Suprapubic skin (tissue), 4 donors: Measurements from ENCODE around the gene CKB. TPM values are rescaled to one million over a fixed set of nuclear protein-coding genes. Genes with fewer than 3 reads are reported as not detected.
A peak's percentile ranks its signal among the peaks of the same experiment; 100 is the strongest.

Source experiments
- DNase-seq, 2 donors: peaks; one replicate each; pipeline ENCODE4 v3.0.0-alpha.2; 2019; ENCODE audit warnings: low spot score in 2 of 2
- H3K27ac ChIP-seq: fragments of 200-600 bp; sonication (generic); one replicate; pipeline ENCODE4 v1.5.1; 2019
- H3K27me3 ChIP-seq: fragments of 200-600 bp; sonication (generic); one replicate; pipeline ENCODE4 v1.5.1; 2019
- H3K36me3 ChIP-seq: fragments of 200-600 bp; sonication (generic); one replicate; pipeline ENCODE4 v1.5.1; 2019
- H3K4me1 ChIP-seq: fragments of 200-600 bp; sonication (generic); one replicate; pipeline ENCODE4 v1.5.1; 2019
- H3K4me3 ChIP-seq: fragments of 200-600 bp; sonication (generic); one replicate; pipeline ENCODE4 v1.5.1; 2019; ENCODE audit warnings: mild to moderate bottlenecking
- H3K9me3 ChIP-seq: fragments of 200-600 bp; sonication (generic); one replicate; pipeline ENCODE4 v1.5.1; 2019
- CTCF ChIP-seq, 2 donors: fragments of 200-600 bp in 1 of 2; fragments of 450-650 bp in 1 of 2; sonication (generic) in 1 of 2; IDR thresholded peaks; one replicate each; pipeline ENCODE4 v1.5.1; 2016 to 2019; ENCODE audit warnings: antibody characterized with exemption in 2 of 2, mild to moderate bottlenecking in 1 of 2, moderate library complexity in 1 of 2
- EP300 ChIP-seq: sonication (generic); formaldehyde crosslinking; IDR thresholded peaks from one replicate; pipeline ENCODE4 v1.6.1; 2017; ENCODE audit warnings: antibody characterized with exemption
- POLR2A ChIP-seq, 2 donors: fragments of 450-650 bp; IDR thresholded peaks; one replicate each; pipeline ENCODE4 v1.6.1; 2017; ENCODE audit warnings: antibody characterized with exemption in 2 of 2, mild to moderate bottlenecking in 2 of 2, moderate library complexity in 2 of 2
- POLR2AphosphoS5 ChIP-seq, 3 donors: sonication (generic); formaldehyde crosslinking; IDR thresholded peaks; one replicate each; pipeline ENCODE4 v1.6.1; 2017; ENCODE audit warnings: antibody characterized with exemption in 3 of 3
- WGBS: methylation state at CpG from one replicate; pipeline ENCODE4 v1.1.5; 2018; 5-methylcytosine and 5-hydroxymethylcytosine counted together
- total RNA-seq, 4 donors: library from RNA; depleted of rRNA; stranded (reverse); fragments of >200 nt; gene quantifications; one replicate each; pipeline ENCODE4 v1.1.0, GENCODE V29; 2016

Gene CKB
- total RNA-seq, 4 donors from 2014 or later = 107 to 172 (median 128) TPM

- no peaks in the 10 kb centered on the region for H3K9me3 ChIP-seq
- no peak for TF ChIP-seq CTCF (IDR thresholded peaks at IDR 0.05)
- TF ChIP-seq POLR2A (IDR thresholded peaks at IDR 0.05) = no peak
- TF ChIP-seq POLR2AphosphoS5 (IDR thresholded peaks at IDR 0.05) = no peak
- no peak for TF ChIP-seq EP300
- peak overlapping the region; percentile 65 for H3K27ac ChIP-seq
- H3K36me3 ChIP-seq = no peaks in the 10 kb centered on the region
- H3K4me3 ChIP-seq = no peak overlapping the region
- H3K4me1 ChIP-seq = peaks cover 88% of the 10 kb centered on the region
- no peaks in the 10 kb centered on the region for H3K27me3 ChIP-seq
- WGBS = 19% methylated on average over 5 of the region's 18 CpGs
- no peak for DNase-seq
These were observed 20.0 kb upstream of the CKB start for GRCh38 chr14:103542605-103543088.

DNA sequence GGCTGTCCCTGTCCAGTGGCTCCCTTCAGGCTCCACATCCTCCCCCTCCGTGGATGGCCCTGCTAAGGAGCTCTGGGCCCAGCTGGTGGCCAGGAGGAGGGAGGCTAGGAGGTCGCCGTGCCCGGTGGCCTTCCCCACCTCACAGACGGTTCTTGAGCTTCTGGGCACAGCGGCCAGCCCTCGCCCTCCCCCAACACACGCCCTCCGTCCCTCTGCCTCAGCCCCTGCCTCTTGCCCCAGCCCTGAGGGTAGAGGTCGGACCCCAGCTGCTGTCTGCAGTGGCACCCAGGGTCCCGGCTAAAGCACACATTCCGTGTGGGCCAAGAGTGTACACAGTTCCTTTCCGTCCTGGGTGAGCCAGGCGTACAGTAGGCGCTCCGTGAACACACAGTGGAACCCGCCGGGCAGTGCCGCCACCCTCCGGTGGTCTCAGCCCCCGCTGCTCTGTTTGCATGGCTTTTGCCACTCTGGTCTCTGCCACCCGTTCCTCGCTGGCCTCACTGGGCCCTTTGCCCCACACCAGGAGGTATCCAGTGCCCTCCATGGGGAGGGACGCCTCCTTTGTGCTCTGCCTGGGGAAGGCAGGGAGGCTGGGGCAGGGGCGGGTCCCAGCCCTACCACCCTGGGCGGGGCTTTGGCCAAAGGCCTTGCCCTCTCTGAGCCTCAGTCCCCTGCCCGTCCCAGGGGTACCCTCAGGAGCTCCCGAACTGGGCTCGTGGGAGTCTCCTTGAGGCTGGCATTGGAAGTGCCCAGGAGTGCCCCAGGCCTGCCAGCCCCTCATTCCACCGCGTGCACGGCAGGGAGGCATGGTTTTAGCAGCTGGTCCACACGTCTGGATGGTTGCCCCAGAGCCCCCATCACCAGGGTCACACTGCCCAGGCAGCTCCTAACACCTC lies 19.3 kb upstream of the CKB start:
- H3K27me3 ChIP-seq = no peaks in the 10 kb centered on the region
- peaks cover 86% of the 10 kb centered on the region for H3K4me1 ChIP-seq
- WGBS = 43% methylated on average over 7 of the region's 33 CpGs
- H3K27ac ChIP-seq = peak overlapping the region; percentile 65
- H3K9me3 ChIP-seq = no peaks in the 10 kb centered on the region
- no peak overlapping the region for H3K4me3 ChIP-seq
- no peak for DNase-seq
- TF ChIP-seq POLR2A (IDR thresholded peaks at IDR 0.05) (no peak), POLR2AphosphoS5 (IDR thresholded peaks at IDR 0.05) (no peak), CTCF (IDR thresholded peaks at IDR 0.05) (no peak), EP300 (no peak)
- H3K36me3 ChIP-seq = no peaks in the 10 kb centered on the region

- 33% methylated on average over 16 of the region's 17 CpGs for WGBS
- TF ChIP-seq CTCF (IDR thresholded peaks at IDR 0.05) = no peak
- no peak for TF ChIP-seq POLR2AphosphoS5 (IDR thresholded peaks at IDR 0.05)
- no peak for TF ChIP-seq EP300
- no peak for TF ChIP-seq POLR2A (IDR thresholded peaks at IDR 0.05)
- H3K4me3 ChIP-seq = no peak overlapping the region
- H3K27ac ChIP-seq = peak overlapping the region; percentile 65
- DNase-seq = no peak
- H3K4me1 ChIP-seq = peaks cover 77% of the 10 kb centered on the region
- no peaks in the 10 kb centered on the region for H3K9me3 ChIP-seq
- no peaks in the 10 kb centered on the region for H3K36me3 ChIP-seq
- no peaks in the 10 kb centered on the region for H3K27me3 ChIP-seq
These were observed 18.4 kb upstream of the CKB start for GRCh38 chr14:103540821-103541708.

- no peaks in the 10 kb centered on the region for H3K9me3 ChIP-seq
- no peak for DNase-seq
- no peaks in the 10 kb centered on the region for H3K27me3 ChIP-seq
- H3K4me1 ChIP-seq = peaks cover 63% of the 10 kb centered on the region
- peak overlapping the region; percentile 49 for H3K27ac ChIP-seq
- no peak for TF ChIP-seq EP300
- TF ChIP-seq CTCF (IDR thresholded peaks at IDR 0.05) = no peak
- H3K36me3 ChIP-seq = peaks cover 16% of the 10 kb centered on the region
- no peak overlapping the region for H3K4me3 ChIP-seq
- WGBS = 79% methylated on average over 19 of the region's 28 CpGs
These were observed 16.6 kb upstream of the CKB start for GRCh38 chr14:103539056-103539825.
